Large intestine (tissue), 1 donor: Measurements from ENCODE around the gene PIM2. TPM values are rescaled to one million over a fixed set of nuclear protein-coding genes. Genes with fewer than 3 reads are reported as not detected.

Experiments used
- polyA plus RNA-seq: library from polyadenylated mRNA; unstranded; fragments of 120-200 nt; gene quantifications from one replicate; pipeline ENCODE4 v1.2.1, GENCODE V29; 2013

PIM2 gene
- polyA plus RNA-seq, 1 donor, result 11.5 TPM

Other genes with a start within 250 kb of the PIM2 start
- gene WAS, start 235.2 kb downstream of the PIM2 start, polyA plus RNA-seq, result 6.3 TPM
- gene SUV39H1, start 222.3 kb downstream of the PIM2 start, polyA plus RNA-seq, result 4.7 TPM
- 3.9 TPM for gene GLOD5, start 157.3 kb downstream of the PIM2 start, polyA plus RNA-seq
- 0.76 TPM for gene GATA1, start 132.4 kb downstream of the PIM2 start, polyA plus RNA-seq
- gene HDAC6, start 117.0 kb downstream of the PIM2 start, polyA plus RNA-seq, result 133 TPM
- gene ERAS, start 92.5 kb downstream of the PIM2 start, polyA plus RNA-seq, result 0.27 TPM
- 178 TPM for gene PCSK1N, start 83.4 kb downstream of the PIM2 start, polyA plus RNA-seq
- gene TIMM17B, start 21.3 kb downstream of the PIM2 start, polyA plus RNA-seq, result 42.3 TPM
- 99.9 TPM for gene PQBP1, start 21.1 kb downstream of the PIM2 start, polyA plus RNA-seq
- gene SLC35A2, start 7.4 kb downstream of the PIM2 start, polyA plus RNA-seq, result 23.6 TPM
- gene OTUD5, start 38.6 kb upstream of the PIM2 start, polyA plus RNA-seq, result 46.9 TPM
- 2.5 TPM for gene KCND1, start 52.8 kb upstream of the PIM2 start, polyA plus RNA-seq
- 51.4 TPM for gene GRIPAP1, start 83.2 kb upstream of the PIM2 start, polyA plus RNA-seq
- gene TFE3, start 124.3 kb upstream of the PIM2 start, polyA plus RNA-seq, result 33.5 TPM
- gene CCDC120, start 140.0 kb upstream of the PIM2 start, polyA plus RNA-seq, result 27.3 TPM
- gene PRAF2, start 155.0 kb upstream of the PIM2 start, polyA plus RNA-seq, result 14.0 TPM
- 46.6 TPM for gene WDR45, start 160.9 kb upstream of the PIM2 start, polyA plus RNA-seq
- 18.9 TPM for gene GPKOW, start 204.7 kb upstream of the PIM2 start, polyA plus RNA-seq
- 2.5 TPM for gene MAGIX, start 243.7 kb upstream of the PIM2 start, polyA plus RNA-seq